Astrocyte of the spinal cord (primary cell): ENCODE data around the gene MROH7.
"Not testable (repeated sequence)": the region's sequence is repeated elsewhere in the genome, so short reads cannot be mapped to it uniquely, and the experiment has no call there.

Experiments
- DNase-seq: peaks from one replicate; pipeline ENCODE4 v3.0.0; 2011; ENCODE audit warnings: low read depth, low spot score
- H3K4me3 ChIP-seq: 2 replicates; pipeline ENCODE4 v1.5.1; 2011; ENCODE audit warnings: low read depth, mild to moderate bottlenecking, low read length, moderate library complexity
- CTCF ChIP-seq: IDR thresholded peaks from 2 replicates; pipeline ENCODE4 v1.5.1; 2012; ENCODE audit warnings: low read depth, mild to moderate bottlenecking, low read length, inconsistent platforms
- in situ Hi-C: cut with HindIII; loops from 2 replicates; pipeline ENCODE4 v1.10.0; 2017; ENCODE audit warnings: low sequenced_read_pairs

MROH7 gene

GRCh38 chr1:54615531-54616279 is 25.9 kb upstream of the MROH7 start:
- DNase-seq = no peak
- H3K4me3 ChIP-seq = no peak overlapping the region
- TF ChIP-seq CTCF = no peak
- in situ Hi-C loops = no loop called here

- H3K4me3 ChIP-seq = no peak overlapping the region
- in situ Hi-C loops = no loop called here
- no peak for TF ChIP-seq CTCF
- no peak for DNase-seq
These were observed 21.8 kb upstream of the MROH7 start for GRCh38 chr1:54619749-54620148.

GRCh38 chr1:54623216-54624007 is 18.2 kb upstream of the MROH7 start, which contains the start of gene FAM151A:
Gene FAM151A, minus strand, starts transcription at chr1:54623525. Its CDS starts 130 bp downstream, at chr1:54623395.
- in situ Hi-C loops = no loop called here
- TF ChIP-seq CTCF = no peak
- no peak for DNase-seq

GRCh38 chr1:54624466-54625464 is 16.8 kb upstream of the MROH7 start:
- no peak for TF ChIP-seq CTCF
- H3K4me3 ChIP-seq = no peak overlapping the region
- DNase-seq = no peak
- in situ Hi-C loops = no loop called here

More at GRCh38 chr1:54623216-54624007, 18.2 kb upstream of the MROH7 start, which contains the start of gene FAM151A:
- no peak within 1 kb of the TSS for H3K4me3 ChIP-seq

- in situ Hi-C loops = no loop called here
- no peak for TF ChIP-seq CTCF
- DNase-seq = no peak
- no peak overlapping the region for H3K4me3 ChIP-seq
These were observed 14.4 kb upstream of the MROH7 start for GRCh38 chr1:54627196-54627595.

- DNase-seq, H3K4me3 ChIP-seq, in situ Hi-C loops: not testable (repeated sequence)
These were observed 5.8 kb upstream of the MROH7 start for GRCh38 chr1:54635804-54636203.

- DNase-seq, in situ Hi-C loops, H3K4me3 ChIP-seq: not testable (repeated sequence)
These were observed 4.8 kb upstream of the MROH7 start for GRCh38 chr1:54636461-54637446.
